GM12891 (cell line): ENCODE measurements around the gene LHX2.

Experiments used
- POLR2A ChIP-seq: IDR thresholded peaks from 2 replicates; pipeline ENCODE4 v1.6.1; 2011; ENCODE audit warnings: low read depth, low read length, control low read depth
- POLR2AphosphoS5 ChIP-seq: IDR thresholded peaks from 2 replicates; pipeline ENCODE4 v1.6.1; 2011; ENCODE audit warnings: low read depth, low read length, control low read depth
- SPI1 ChIP-seq: IDR thresholded peaks from 2 replicates; pipeline ENCODE4 v1.6.1; 2011; ENCODE audit warnings: low read depth, low read length, control low read depth

DNA sequence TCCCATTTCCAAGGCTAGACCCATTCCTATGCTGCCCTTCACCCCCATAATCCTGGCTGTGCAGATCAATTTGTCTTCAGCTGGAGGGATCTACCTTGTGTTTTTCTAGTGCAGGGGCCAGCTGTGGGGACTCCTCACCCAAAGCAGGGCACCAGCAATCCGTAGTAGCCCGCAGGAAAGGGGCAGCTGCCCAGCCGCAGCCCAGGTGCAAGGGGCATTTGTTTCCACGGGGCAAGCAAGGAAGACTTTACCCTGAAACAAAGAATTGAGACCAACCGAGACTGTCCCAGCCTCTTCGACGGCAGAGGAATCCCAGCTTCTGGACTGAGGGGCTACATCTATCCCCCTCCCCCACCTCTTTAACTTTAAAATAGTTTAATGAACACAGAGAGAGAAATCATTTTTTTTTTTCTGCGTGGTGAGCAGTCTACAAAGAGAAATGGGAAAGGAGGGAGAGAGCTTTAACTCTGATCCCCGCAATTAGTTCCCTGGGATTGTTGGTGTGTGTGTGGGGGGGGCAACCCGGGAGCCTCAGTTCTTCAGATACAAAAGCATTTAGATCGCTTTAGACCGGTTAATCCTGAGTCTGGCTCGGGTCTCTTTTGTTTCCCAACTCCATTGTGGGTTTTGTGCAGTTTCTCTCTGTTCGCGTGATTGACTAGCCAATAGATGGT is 10.6 kb upstream of the LHX2 start:
- no peak for TF ChIP-seq POLR2AphosphoS5
- TF ChIP-seq POLR2A, result no peak
- TF ChIP-seq SPI1, result no peak
